H1 (cell line): Measurements from ENCODE around the gene NCK2. TPM values are rescaled to one million over a fixed set of nuclear protein-coding genes. Genes with fewer than 3 reads are reported as not detected.

Experiments used
- RNF2 ChIP-seq: fragments of 200-900, 300-1000 bp; sonication (generic); IDR thresholded peaks from 2 replicates; pipeline ENCODE4 v1.7.1; 2016; ENCODE audit warnings: borderline replicate concordance, low read depth, mild to moderate bottlenecking, antibody characterized with exemption, low read length; ENCODE audit not compliant: poor library complexity, severe bottlenecking; ENCODE audit errors: missing control alignments
- polyA plus RNA-seq, 7 experiments: library from polyadenylated mRNA; depleted of rRNA in 3 of 7; stranded (reverse) in 5 of 7; unstranded in 2 of 7; fragments of >200 nt in 5 of 7; fragments of 200-250 nt in 2 of 7; gene quantifications; 1 replicate in 5 of 7; 2 replicates in 1 of 7; 4 replicates in 1 of 7; pipeline versions ENCODE4 v1.2.1 to v1.2.3, GENCODE V29; 2011 to 2013; ENCODE audit warnings: missing spikeins in 2 of 7, mixed read lengths in 2 of 7
- total RNA-seq: library from RNA; stranded (reverse); fragmentation: NEBNext Ultra II Directional; extraction: Animal tissue kit (Norgen Biotek cat#: 25700); gene quantifications from 2 replicates; pipeline ENCODE4 v1.2.1, GENCODE V29; 2021

Gene NCK2
- total and polyA plus RNA-seq, 2 of the 8 experiments (the other 6 are each of a cell fraction or from before 2014, with no cell fraction given) = 30.3 to 65.7 TPM

DNA sequence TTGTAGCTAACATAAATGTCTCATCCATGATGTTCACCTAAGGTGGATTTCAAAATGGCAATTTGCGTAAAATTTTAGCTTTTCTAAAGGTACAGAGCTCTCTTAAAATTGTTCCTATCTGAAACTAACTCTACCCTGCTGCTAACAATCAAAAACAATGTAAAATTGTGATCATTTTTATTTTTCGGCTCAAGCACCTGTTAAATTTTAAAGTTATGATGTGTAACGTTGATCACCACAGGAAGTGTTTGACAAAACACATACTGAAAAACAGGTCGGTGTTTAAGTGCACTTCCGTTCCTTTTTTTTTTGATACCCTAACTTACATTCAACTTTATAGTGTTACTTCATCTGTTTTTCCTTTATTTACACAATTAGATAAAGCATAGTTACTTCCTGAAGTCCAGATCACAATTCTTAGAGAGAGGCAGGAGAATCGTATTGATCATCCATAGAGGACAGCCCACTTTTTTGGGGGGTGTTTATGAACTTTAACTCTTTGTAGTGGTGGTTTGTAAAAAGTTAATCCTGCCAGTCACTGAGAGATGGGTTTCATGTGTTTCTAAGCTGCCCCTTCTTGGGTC, 6.0 kb upstream of the NCK2 start (continued):
- TF ChIP-seq RNF2 = no peak
